ENCODE results near the gene RPTOR.

The RPTOR gene

DNA sequence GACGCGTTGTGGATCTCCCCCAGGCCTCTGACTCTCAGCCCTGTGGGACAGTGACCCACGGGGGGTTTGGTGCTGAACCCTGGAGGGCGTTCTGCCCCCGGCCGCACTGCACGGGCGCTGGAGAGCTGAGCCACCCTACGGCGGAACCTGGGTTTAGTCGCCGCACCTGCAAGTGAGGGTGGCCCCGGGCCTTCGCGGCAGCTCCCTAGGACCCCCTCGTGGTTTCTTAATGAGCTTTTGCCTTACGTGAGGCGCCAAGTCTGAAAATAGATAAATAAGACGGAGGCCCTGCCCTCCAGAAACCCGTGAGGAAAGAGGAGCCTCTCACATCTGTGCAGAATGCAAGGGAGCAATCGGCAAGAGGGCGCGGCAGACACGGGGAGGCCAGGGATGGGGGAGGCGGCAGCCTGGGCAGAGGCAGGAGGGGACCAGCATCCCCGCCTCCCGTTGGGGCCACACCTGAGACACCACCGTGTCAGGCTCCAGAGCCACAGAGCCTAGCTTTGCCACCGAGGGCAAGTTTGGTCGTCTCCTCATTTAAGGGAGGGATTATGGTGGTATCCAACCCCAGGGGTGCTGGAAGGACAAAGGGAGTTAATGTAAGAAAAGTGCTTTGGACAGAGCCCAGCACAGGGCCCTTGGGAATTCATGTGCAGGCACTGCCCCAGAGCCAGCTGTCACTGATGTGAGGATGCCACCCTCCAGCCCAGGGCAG lies 293.8 kb downstream of the RPTOR start:
- H3K27ac Mint-ChIP-seq: no peak overlapping the region
- H3K36me3 Mint-ChIP-seq: peaks cover 16% of the 10 kb centered on the region
- ATAC-seq: no peak
- H3K9me3 Mint-ChIP-seq: no peaks in the 10 kb centered on the region
- H3K4me3 Mint-ChIP-seq: no peak overlapping the region
- H3K4me1 Mint-ChIP-seq: peaks cover under 1% of the 10 kb centered on the region
- H3K27me3 Mint-ChIP-seq: no peaks in the 10 kb centered on the region

DNA sequence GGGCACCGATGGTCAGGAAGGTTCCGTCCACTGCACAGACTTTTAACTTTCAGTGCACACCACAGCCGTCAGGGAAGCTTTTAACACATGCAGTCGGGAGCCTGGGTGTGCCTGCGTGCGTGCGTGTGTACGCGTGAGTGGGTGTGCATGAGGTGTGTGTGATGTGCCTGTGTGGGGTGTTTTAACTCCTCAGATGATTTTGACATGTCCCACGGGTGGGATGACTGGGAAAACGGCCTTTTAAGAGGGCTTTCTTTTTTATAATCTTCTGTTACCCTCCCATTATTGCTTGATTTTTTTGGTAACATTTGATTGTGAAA lies 294.3 kb downstream of the RPTOR start:
- H3K36me3 Mint-ChIP-seq: peaks cover 16% of the 10 kb centered on the region
- no peaks in the 10 kb centered on the region for H3K9me3 Mint-ChIP-seq
- no peaks in the 10 kb centered on the region for H3K4me1 Mint-ChIP-seq
- H3K27ac Mint-ChIP-seq: no peak overlapping the region
- no peak for ATAC-seq
- H3K4me3 Mint-ChIP-seq: no peak overlapping the region
- no peaks in the 10 kb centered on the region for H3K27me3 Mint-ChIP-seq

DNA sequence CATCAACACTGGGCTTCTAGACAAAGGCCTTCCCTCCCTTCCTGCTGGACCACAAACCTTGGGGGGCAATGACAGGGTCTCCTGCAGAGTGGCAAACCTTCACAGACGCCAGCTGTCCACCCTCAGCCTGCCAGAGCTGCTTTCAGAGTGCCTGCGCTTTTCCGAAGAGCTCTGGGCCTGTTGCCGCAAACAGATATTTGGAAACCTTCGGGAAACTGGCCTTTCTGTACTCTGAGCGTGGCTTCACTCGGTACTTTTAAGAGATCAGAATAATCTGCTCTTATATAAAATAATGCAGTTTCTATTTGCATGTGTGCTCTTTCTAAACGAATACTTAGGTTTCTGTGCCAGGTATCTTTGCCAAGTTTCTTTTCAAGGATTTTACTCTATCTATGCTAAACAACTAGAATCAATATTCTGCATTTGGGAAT lies 294.9 kb downstream of the RPTOR start:
- Mint-ChIP-seq H3K27me3 (no peaks in the 10 kb centered on the region), H3K36me3 (peaks cover 17% of the 10 kb centered on the region), H3K9me3 (no peaks in the 10 kb centered on the region), H3K4me3 (no peak overlapping the region), H3K27ac (no peak overlapping the region), H3K4me1 (no peaks in the 10 kb centered on the region)
- ATAC-seq: no peak

DNA sequence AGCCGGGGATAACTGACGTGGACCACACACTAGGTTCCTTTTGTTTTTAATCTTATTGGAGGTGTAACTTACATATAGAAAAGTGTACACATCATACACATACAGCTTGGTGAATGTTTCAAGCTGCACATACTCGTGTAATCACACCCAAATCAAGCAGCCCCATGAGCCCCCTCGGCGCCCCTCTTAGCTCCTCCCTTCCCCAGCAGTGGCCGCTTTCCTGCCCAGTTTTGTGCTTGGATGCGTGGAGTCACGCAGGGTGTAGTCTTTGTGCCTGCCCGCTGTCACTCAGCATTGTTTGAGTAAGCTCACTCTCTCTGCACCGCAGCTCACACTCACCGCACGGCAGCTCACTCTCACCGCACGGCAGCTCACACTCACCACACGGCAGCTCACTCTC lies 295.3 kb downstream of the RPTOR start:
- Mint-ChIP-seq H3K9me3 (no peaks in the 10 kb centered on the region), H3K4me1 (peaks cover 3% of the 10 kb centered on the region), H3K4me3 (no peak overlapping the region), H3K27ac (no peak overlapping the region), H3K36me3 (peaks cover 22% of the 10 kb centered on the region), H3K27me3 (no peaks in the 10 kb centered on the region)
- no peak for ATAC-seq

DNA sequence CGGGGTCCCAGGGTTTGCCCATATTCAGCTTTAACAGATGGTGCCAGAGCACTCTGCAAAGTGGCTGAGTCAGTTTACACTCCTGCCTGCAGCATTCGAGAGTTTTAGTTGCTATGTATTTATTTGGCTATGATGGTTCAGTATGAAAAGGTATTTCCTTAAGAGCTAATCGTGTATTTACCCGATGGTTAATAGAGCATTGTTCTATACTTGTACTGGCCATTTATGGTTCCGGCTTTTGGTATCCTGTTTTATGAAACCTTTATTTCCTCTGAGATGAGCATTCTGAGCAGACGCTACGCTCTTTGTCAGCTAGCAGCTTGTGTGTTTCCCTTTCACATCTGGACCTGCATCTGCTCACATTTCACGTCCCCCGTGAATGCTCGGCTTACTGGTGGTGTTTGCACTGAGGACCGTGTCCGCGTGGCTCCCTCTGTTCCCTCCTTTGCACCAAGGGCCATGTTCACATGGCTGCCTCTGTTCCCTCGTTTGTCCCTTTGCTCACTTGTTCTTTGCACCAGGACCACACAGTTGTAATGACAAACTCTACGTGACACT lies 297.9 kb downstream of the RPTOR start:
- H3K9me3 Mint-ChIP-seq: no peaks in the 10 kb centered on the region
- peaks cover 29% of the 10 kb centered on the region for H3K4me1 Mint-ChIP-seq
- ATAC-seq: no peak
- H3K27ac Mint-ChIP-seq: no peak overlapping the region
- no peaks in the 10 kb centered on the region for H3K27me3 Mint-ChIP-seq
- H3K36me3 Mint-ChIP-seq: peaks cover 46% of the 10 kb centered on the region
- no peak overlapping the region for H3K4me3 Mint-ChIP-seq

DNA sequence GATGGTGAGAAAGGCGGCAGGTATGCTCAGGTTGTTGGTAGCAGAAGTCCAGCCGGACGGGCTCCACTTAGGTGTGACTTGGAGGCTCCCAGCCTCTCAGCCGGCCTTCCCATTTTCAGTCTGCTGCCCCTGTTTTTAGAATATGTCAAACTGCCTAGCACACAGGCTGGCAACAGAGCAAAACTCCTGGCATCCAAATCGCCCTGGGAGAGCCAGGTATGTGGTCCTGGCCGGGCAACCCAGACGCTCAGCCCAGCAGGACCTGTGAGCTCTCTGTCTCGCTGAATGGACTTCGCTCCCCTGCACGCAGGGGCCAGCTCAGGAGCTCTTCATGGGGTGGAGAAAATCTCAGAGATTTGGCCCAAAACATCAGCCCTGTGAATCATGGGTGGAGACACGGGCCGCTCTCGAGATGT lies 299.1 kb downstream of the RPTOR start:
- H3K27ac Mint-ChIP-seq: no peak overlapping the region
- no peak overlapping the region for H3K4me3 Mint-ChIP-seq
- H3K27me3 Mint-ChIP-seq: no peaks in the 10 kb centered on the region
- H3K9me3 Mint-ChIP-seq: no peaks in the 10 kb centered on the region
- H3K36me3 Mint-ChIP-seq: peaks cover 45% of the 10 kb centered on the region
- no peak for ATAC-seq
- peaks cover 33% of the 10 kb centered on the region for H3K4me1 Mint-ChIP-seq

DNA sequence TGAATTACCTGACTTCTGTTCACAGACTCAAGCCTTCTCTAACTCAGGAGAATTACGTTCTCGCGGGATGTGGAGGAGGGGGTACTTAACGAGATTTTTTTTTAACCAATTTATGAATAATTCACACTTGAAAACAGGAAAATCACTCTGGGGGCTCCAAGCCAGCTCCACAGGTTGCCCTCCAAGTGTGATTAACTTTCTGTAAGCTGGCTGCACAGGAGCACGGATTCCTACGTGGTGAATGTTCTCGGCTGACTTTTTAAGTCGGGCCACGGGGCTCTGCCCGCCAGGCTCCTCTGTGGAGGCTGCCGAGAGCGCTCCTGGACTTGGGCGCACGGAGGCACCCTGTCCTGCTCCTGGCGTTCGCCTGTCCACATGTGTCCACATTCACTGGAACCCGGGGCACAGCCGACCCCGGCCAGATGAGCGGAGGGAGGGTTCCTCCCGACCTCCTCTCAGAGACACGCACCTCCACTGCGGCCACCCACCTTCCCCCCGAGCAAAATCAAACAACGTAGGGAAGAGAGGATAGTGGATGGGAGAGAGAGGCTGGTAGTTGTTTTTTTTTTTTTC lies 299.9 kb downstream of the RPTOR start:
- no peak for ATAC-seq
- Mint-ChIP-seq H3K36me3 (peaks cover 46% of the 10 kb centered on the region), H3K27me3 (no peaks in the 10 kb centered on the region), H3K27ac (no peak overlapping the region), H3K4me3 (no peak overlapping the region), H3K4me1 (peaks cover 33% of the 10 kb centered on the region), H3K9me3 (no peaks in the 10 kb centered on the region)

DNA sequence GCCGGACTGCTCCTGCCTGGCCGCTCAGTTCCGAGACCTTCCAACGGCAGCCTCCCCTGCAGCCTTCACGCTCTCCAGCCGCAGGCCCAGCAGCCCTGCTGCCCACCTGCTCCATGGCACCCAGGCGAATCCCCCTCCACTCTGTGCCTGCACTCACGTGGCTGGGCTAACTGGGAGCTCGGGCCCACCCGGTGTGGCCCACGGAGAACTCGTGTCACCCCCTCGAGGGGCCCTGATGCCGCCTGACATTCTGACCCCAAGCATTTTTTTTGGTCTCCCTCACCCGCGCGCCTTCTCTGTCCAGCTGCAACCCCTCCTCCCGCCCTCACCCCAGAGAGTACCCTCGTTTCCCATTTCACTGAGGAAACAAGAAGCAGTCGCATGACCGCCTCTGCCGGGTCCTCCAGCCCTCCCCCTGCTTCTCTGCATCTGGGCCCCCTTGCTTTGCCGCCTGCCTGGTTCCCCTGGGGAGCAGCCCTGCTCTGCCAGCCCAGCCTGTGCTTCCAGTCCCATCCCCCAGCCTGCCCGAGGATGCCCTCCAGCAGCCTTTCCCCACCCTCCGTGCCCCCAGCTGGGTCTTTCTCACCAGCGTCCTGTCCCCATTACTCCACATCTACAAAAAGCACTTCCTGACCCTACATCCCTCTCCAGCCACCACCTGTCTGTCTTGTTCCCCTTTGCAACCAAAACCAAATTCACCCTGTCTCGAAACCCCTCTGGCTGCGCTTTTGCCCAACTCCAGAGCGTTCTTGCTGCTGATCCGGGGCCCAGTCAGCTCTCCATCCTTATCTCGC lies 300.6 kb downstream of the RPTOR start:
- Mint-ChIP-seq H3K36me3 (peaks cover 53% of the 10 kb centered on the region), H3K4me3 (no peak overlapping the region)

DNA sequence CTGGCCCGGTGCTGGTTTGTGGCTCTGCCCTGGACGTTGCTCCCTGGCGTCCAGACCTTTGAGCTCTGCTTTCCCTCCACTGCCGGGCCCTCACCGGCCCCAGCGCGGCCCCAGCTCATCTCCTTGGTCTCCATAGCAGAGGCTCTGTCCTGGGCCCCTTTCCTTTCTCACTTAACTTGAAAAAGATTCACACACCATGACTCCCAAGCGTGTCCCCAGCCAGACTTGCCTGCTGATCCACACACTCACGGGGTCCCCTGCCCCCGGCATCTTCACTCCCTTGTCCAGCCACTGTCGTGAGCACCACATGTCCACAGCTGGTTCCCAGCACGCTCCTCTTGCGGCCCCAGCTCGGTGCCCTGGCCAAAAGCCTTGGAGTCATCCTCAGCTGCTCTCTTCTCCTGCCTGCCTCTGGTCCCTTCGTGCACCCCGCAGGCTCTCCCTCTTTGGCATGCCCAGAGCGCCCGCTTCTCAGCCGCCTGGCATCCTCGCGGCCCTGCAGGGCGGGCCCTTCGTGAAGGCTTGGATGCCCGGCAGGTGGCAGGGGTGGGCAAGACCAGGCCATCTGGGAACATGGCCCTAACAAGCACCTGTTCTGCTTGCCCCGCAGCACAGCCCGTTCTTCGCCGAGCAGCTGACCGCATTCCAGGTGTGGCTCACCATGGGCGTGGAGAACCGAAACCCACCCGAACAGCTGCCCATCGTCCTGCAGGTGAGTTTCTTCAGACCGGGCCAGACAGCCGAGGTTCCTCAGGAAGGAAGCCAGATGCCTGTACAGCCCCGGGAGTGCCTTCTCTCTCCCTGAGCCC lies 301.4 kb downstream of the RPTOR start:
- Mint-ChIP-seq H3K9me3 (no peaks in the 10 kb centered on the region), H3K4me3 (no peak overlapping the region), H3K4me1 (peaks cover 33% of the 10 kb centered on the region), H3K36me3 (peaks cover 56% of the 10 kb centered on the region), H3K27me3 (no peaks in the 10 kb centered on the region), H3K27ac (peak overlapping the region; percentile 24)
- ATAC-seq: peak; percentile 78

More for the DNA sequence above, 300.6 kb downstream of the RPTOR start:
- no peaks in the 10 kb centered on the region for H3K9me3 Mint-ChIP-seq
- no peaks in the 10 kb centered on the region for H3K27me3 Mint-ChIP-seq
- no peak for ATAC-seq
- H3K4me1 Mint-ChIP-seq: peaks cover 33% of the 10 kb centered on the region
- peak overlapping the region; percentile 24 for H3K27ac Mint-ChIP-seq

DNA sequence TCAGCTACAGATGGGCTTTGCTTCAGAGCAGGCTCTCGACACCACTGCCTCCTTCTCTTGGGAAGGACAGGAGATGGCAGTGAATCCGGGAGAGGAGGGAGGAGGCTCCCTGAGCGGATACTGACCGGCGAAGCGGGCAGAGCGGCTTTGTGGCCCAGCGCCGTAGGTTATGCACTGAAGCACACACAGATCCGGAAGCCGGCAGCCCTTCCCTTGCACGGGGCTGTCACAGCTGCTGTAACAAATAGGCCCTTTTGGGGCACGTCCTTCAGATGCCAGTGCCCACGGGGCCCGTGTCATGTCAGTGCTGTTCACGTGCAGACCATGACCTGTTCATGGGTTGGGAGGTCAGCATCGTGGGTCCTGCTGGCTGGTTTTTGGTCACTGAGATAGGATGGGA lies 302.3 kb downstream of the RPTOR start:
- no peak for ATAC-seq
- no peaks in the 10 kb centered on the region for H3K27me3 Mint-ChIP-seq
- no peak overlapping the region for H3K27ac Mint-ChIP-seq
- H3K36me3 Mint-ChIP-seq: peaks cover 59% of the 10 kb centered on the region
- H3K9me3 Mint-ChIP-seq: no peaks in the 10 kb centered on the region
- peaks cover 33% of the 10 kb centered on the region for H3K4me1 Mint-ChIP-seq
- no peak overlapping the region for H3K4me3 Mint-ChIP-seq

DNA sequence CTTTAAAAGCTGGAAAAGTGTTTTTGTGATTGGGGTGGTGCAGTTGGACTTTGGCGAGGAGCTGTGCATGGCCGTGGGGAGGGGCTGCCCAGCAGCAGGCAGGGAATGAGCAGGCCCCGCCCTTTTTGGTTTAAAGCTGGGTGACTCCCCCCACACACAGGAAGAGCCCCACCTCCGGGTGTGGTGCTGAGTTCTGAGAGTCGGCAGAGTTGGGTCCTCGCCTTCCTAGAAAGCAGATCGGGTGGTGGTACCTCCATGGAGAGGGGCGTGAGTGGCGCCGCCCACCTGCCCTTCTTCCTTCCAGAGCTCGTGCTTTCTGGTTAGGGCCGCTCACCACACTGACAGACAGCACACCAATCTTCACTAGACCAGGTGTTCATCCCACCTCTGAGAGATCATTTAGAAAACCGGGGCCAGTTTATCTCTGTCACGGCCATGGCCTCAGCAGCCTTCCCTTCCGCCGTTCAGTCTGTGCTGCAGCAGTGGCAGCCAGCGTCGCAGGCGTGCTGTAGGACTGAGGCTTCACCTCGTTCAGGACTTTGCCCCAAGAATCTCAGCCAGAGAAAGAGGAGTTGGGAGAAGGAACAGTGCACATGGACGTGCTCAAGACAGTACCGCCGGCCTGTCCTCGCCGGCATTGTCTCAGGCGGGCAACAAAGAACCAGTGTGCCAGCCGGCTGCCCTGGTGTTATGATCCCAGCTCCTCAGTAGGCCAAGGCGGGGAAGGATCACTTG lies 303.0 kb downstream of the RPTOR start:
- Mint-ChIP-seq H3K9me3 (no peaks in the 10 kb centered on the region), H3K27me3 (no peaks in the 10 kb centered on the region), H3K36me3 (peaks cover 65% of the 10 kb centered on the region), H3K4me1 (peaks cover 33% of the 10 kb centered on the region), H3K27ac (no peak overlapping the region), H3K4me3 (no peak overlapping the region)
- no peak for ATAC-seq

DNA sequence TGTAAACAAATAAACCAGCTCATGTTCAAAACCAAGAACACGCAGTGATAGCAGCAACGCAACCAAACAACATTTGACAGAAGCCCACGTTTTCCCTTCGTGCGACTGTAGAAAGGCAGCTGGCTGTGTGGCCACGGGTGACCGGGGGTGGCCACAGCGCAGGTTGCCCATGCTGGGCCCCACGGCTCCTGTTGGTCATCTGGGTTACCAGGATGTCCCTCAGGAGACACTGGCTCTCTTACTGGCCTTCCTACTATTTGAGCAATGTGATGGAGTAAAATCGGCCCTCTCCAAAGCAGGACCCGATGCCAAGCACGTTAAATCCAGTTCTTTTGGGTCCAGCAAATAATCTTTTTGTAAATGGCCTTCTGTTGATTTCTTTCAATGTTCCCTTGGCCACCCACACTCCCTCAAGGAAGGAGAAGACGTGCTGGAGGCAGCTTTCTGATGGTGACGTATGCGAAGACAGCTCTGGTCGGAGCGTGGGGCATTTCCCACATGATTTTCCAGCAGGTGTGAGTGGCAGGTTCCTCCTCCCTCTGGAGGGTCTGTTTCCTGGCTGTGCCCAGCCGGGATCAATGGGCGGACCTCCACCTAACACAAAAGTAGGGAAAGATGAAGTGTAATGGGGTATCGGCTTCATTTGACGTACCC lies 303.9 kb downstream of the RPTOR start:
- H3K27me3 Mint-ChIP-seq: no peaks in the 10 kb centered on the region
- no peak overlapping the region for H3K27ac Mint-ChIP-seq
- peaks cover 74% of the 10 kb centered on the region for H3K36me3 Mint-ChIP-seq
- H3K9me3 Mint-ChIP-seq: no peaks in the 10 kb centered on the region
- no peak overlapping the region for H3K4me3 Mint-ChIP-seq
- no peak for ATAC-seq
- peaks cover 37% of the 10 kb centered on the region for H3K4me1 Mint-ChIP-seq

DNA sequence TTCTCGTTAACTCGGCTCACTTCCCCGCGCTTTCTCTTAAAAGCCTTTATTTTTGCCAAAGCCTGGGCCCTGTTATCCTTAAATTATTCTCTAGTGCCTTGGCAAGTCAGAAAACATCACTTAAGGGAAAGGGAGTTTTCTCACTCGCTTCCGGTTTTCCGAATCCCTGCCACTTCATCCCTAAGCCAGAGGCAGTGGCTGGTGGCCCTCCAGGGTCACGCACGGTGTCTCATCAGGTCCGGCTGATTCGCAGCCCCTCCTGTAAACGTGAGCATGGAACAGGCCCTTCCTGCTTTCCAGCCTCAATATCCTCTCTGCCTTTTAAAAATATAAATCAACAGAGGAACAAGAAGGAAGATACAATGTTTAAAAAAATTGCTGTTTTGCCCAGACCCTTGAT lies 304.5 kb downstream of the RPTOR start:
- H3K4me1 Mint-ChIP-seq: peaks cover 37% of the 10 kb centered on the region
- ATAC-seq: no peak
- peaks cover 75% of the 10 kb centered on the region for H3K36me3 Mint-ChIP-seq
- H3K9me3 Mint-ChIP-seq: no peaks in the 10 kb centered on the region
- H3K27me3 Mint-ChIP-seq: no peaks in the 10 kb centered on the region
- H3K4me3 Mint-ChIP-seq: no peak overlapping the region
- no peak overlapping the region for H3K27ac Mint-ChIP-seq

DNA sequence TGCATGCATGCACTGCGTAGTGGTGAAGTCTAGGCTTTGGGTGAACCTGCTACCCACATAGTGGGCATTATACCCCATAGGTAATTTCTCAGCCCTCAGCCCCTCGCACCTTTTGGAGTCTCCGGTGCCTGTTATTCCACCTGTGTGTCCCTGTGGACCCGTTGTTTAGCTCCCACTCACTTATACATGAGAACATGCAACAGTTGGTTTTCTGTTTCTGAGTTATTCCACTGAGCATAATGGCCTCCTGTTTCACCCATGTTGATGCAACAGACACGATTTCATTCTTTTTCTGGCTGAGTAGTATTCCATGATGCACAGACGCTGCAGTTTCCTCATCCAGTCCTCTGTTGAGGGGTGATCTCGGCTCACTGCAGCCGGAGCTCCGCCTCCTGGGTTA lies 305.5 kb downstream of the RPTOR start:
- Mint-ChIP-seq H3K27me3 (no peaks in the 10 kb centered on the region), H3K36me3 (peaks cover 73% of the 10 kb centered on the region), H3K9me3 (no peaks in the 10 kb centered on the region), H3K4me3 (no peak overlapping the region), H3K4me1 (peaks cover 33% of the 10 kb centered on the region), H3K27ac (no peak overlapping the region)
- ATAC-seq: no peak

Data from stimulated activated memory B cell treated with anti-CD40 and anti-IgM and Interleukin-4, amounts not matched to agents 10 μg/mL and 1 μg/mL and 100 μg/mL, for 72 hours (primary cell).